SK-N-SH treated with all-trans-retinoic acid at 6 μM for 48 hours (cell line): ENCODE data around the gene TAAR9.
"Not testable (repeated sequence)": the region's sequence is repeated elsewhere in the genome, so short reads cannot be mapped to it uniquely, and the experiment has no call there.

Source experiments
- ATAC-seq: fragments of 200-7000 bp; cut with Tn5 transposase; 3 replicates; pipeline ENCODE4 v1.9.1; 2020; ENCODE audit warnings: mild to moderate bottlenecking, moderate library complexity
- BACH2 ChIP-seq: fragments of 250-450 bp; sonication (Bioruptor Pico); IDR thresholded peaks from 2 replicates; pipeline ENCODE4 v1.9.0; 2021; ENCODE audit warnings: mild to moderate bottlenecking, borderline replicate concordance
- CREB5 ChIP-seq: fragments of 250-450 bp; sonication (Bioruptor Pico); IDR thresholded peaks from 2 replicates; pipeline ENCODE4 v1.5.1; 2020; ENCODE audit warnings: low read depth, mild to moderate bottlenecking, moderate library complexity
- CSDC2 ChIP-seq: fragments of 250-450 bp; sonication (Bioruptor Pico); IDR thresholded peaks from 2 replicates; pipeline ENCODE4 v1.5.0; 2020; ENCODE audit warnings: mild to moderate bottlenecking, moderate library complexity
- CSRNP3 ChIP-seq: fragments of 250-450 bp; sonication (Bioruptor Pico); IDR thresholded peaks from 2 replicates; pipeline ENCODE4 v1.5.1; 2021; ENCODE audit warnings: mild to moderate bottlenecking, moderate library complexity
- ESRRG ChIP-seq: fragments of 250-450 bp; sonication (Bioruptor Pico); IDR thresholded peaks from 2 replicates; pipeline ENCODE4 v1.6.1; 2021; ENCODE audit warnings: mild to moderate bottlenecking
- ISL1 ChIP-seq: fragments of 250-450 bp; sonication (Bioruptor Pico); IDR thresholded peaks from 2 replicates; pipeline ENCODE4 v2.1.2; 2022; ENCODE audit warnings: mild to moderate bottlenecking, moderate library complexity
- OSR1 ChIP-seq: fragments of 250-450 bp; sonication (Bioruptor Pico); IDR thresholded peaks from 2 replicates; pipeline ENCODE4 v1.8.0; 2022; ENCODE audit warnings: moderate library complexity, mild to moderate bottlenecking, inconsistent platforms
- PATZ1 ChIP-seq: fragments of 250-450 bp; sonication (Bioruptor Pico); IDR thresholded peaks from 2 replicates; pipeline ENCODE4 v1.8.0; 2020; ENCODE audit warnings: mild to moderate bottlenecking, moderate library complexity, borderline replicate concordance
- POU6F1 ChIP-seq: fragments of 250-450 bp; sonication (Bioruptor Pico); IDR thresholded peaks from 2 replicates; pipeline ENCODE4 v1.8.0; 2021; ENCODE audit warnings: low read depth, mild to moderate bottlenecking, moderate library complexity, borderline replicate concordance
- RARB ChIP-seq: fragments of 250-450 bp; sonication (Bioruptor Pico); IDR thresholded peaks from 2 replicates; pipeline ENCODE4 v1.8.0; 2021; ENCODE audit warnings: mild to moderate bottlenecking, moderate library complexity
- TCF4 ChIP-seq: fragments of 250-450 bp; sonication (Bioruptor Pico); IDR thresholded peaks from 2 replicates; pipeline ENCODE4 v1.8.0; 2021; ENCODE audit warnings: mild to moderate bottlenecking, moderate library complexity, borderline replicate concordance
- TOX ChIP-seq: fragments of 250-450 bp; sonication (Bioruptor Pico); IDR thresholded peaks from 2 replicates; pipeline ENCODE4 v1.8.0; 2021; ENCODE audit warnings: mild to moderate bottlenecking, moderate library complexity, borderline replicate concordance
- TSHZ2 ChIP-seq: fragments of 250-450 bp; sonication (Bioruptor Pico); IDR thresholded peaks from 2 replicates; pipeline ENCODE4 v1.5.0; 2020; ENCODE audit warnings: mild to moderate bottlenecking, moderate library complexity
- ZC3H10 ChIP-seq: fragments of 250-450 bp; sonication (Bioruptor Pico); IDR thresholded peaks from 2 replicates; pipeline ENCODE4 v1.5.1; 2021; ENCODE audit warnings: mild to moderate bottlenecking, moderate library complexity
- ZFP3 ChIP-seq: fragments of 250-450 bp; sonication (Bioruptor Pico); IDR thresholded peaks from 2 replicates; pipeline ENCODE4 v1.5.0; 2020; ENCODE audit warnings: mild to moderate bottlenecking, moderate library complexity
- ZFP30 ChIP-seq: fragments of 450-650 bp; formaldehyde crosslinking; IDR thresholded peaks from 2 replicates; pipeline ENCODE4 v1.5.0; 2022; ENCODE audit warnings: mild to moderate bottlenecking, moderate library complexity
- ZNF565 ChIP-seq: fragments of 450-650 bp; formaldehyde crosslinking; conservative IDR thresholded peaks from 2 replicates; pipeline ENCODE4 v1.5.0; 2020; ENCODE audit warnings: low read depth, mild to moderate bottlenecking, moderate library complexity
- ZNF70 ChIP-seq: fragments of 450-650 bp; formaldehyde crosslinking; IDR thresholded peaks from 2 replicates; pipeline ENCODE4 v1.5.0; 2020; ENCODE audit warnings: mild to moderate bottlenecking, moderate library complexity
- ZNF8 ChIP-seq: fragments of 450-650 bp; formaldehyde crosslinking; IDR thresholded peaks from 2 replicates; pipeline ENCODE4 v1.5.0; 2020; ENCODE audit warnings: mild to moderate bottlenecking, moderate library complexity

Gene TAAR9

GRCh38 chr6:132551214-132551613 is 13.1 kb downstream of the TAAR9 start:
- no peak for TF ChIP-seq ZFP3
- no peak for TF ChIP-seq ESRRG (CRISPR knock-in tag)
- TF ChIP-seq ZNF8: no peak
- no peak for TF ChIP-seq RARB
- TF ChIP-seq OSR1 (CRISPR knock-in tag): no peak
- TF ChIP-seq ZC3H10 (CRISPR knock-in tag): no peak
- TF ChIP-seq ZFP30 (CRISPR knock-in tag): no peak
- no peak for TF ChIP-seq TSHZ2 (CRISPR knock-in tag)
- TF ChIP-seq BACH2 (CRISPR knock-in tag): no peak
- TF ChIP-seq ZNF70 (CRISPR knock-in tag): no peak
- TF ChIP-seq CREB5 (CRISPR knock-in tag): no peak
- ATAC-seq: no peak

GRCh38 chr6:132552372-132552771 is 14.3 kb downstream of the TAAR9 start, which contains the start of gene TAAR8:
Gene TAAR8 (plus strand): TSS chr6:132552672. CDS start chr6:132552693, 21 bp downstream.
- TF ChIP-seq BACH2 (CRISPR knock-in tag) (no peak), CSDC2 (CRISPR knock-in tag) (no peak), ISL1 (no peak)
- ATAC-seq: no peak

GRCh38 chr6:132560087-132560486 is 22.0 kb downstream of the TAAR9 start:
- not testable (repeated sequence) for ATAC-seq

- TF ChIP-seq TSHZ2 (CRISPR knock-in tag) (no peak), ZNF8 (no peak), RARB (no peak), CREB5 (CRISPR knock-in tag) (no peak), ZNF565 (CRISPR knock-in tag) (no peak), ISL1 (no peak), TCF4 (no peak), BACH2 (CRISPR knock-in tag) (no peak), CSDC2 (CRISPR knock-in tag) (no peak), PATZ1 (CRISPR knock-in tag) (no peak), CSRNP3 (CRISPR knock-in tag) (no peak), ESRRG (CRISPR knock-in tag) (no peak), ZFP3 (no peak), TOX (CRISPR knock-in tag) (no peak), POU6F1 (no peak), OSR1 (CRISPR knock-in tag) (no peak), ZFP30 (CRISPR knock-in tag) (no peak)
- ATAC-seq: no peak
These were observed 28.3 kb downstream of the TAAR9 start for GRCh38 chr6:132566404-132566803.
